HCT116 (cell line): ENCODE results near the gene LMBRD1.

Source experiments
- ATF3 ChIP-seq: IDR thresholded peaks from 2 replicates; pipeline ENCODE4 v1.6.1; 2012
- CTCF ChIP-seq, 3 experiments: fragments of 200-600 bp in 1 of 3; sonication (generic) in 1 of 3; IDR thresholded peaks in 2 of 3; conservative IDR thresholded peaks in 1 of 3; 2 replicates each; pipeline ENCODE4 v1.5.1; 2012 to 2017; ENCODE audit warnings: low read depth in 2 of 3, low read length in 2 of 3, antibody characterized with exemption in 1 of 3, borderline replicate concordance in 1 of 3, control low read depth in 1 of 3, mild to moderate bottlenecking in 1 of 3, mixed read lengths in 1 of 3, mixed run types in 1 of 3, moderate library complexity in 1 of 3; ENCODE audit not compliant: insufficient read depth in 1 of 3
- ELF1 ChIP-seq: IDR thresholded peaks from 2 replicates; pipeline ENCODE4 v1.6.1; 2012; ENCODE audit warnings: low read depth, borderline replicate concordance
- EZH2 ChIP-seq: fragments of 200-600 bp; sonication (generic); IDR thresholded peaks from 2 replicates; pipeline ENCODE4 v1.6.1; 2017; ENCODE audit warnings: antibody characterized with exemption, mixed run types
- EZH2phosphoT487 ChIP-seq: fragments of 200-600 bp; IDR thresholded peaks from 2 replicates; pipeline ENCODE4 v1.6.1; 2018; ENCODE audit warnings: antibody characterized with exemption, borderline replicate concordance
- FOSL1 ChIP-seq: IDR thresholded peaks from 2 replicates; pipeline ENCODE4 v1.6.1; 2012; ENCODE audit warnings: low read depth
- POLR2A ChIP-seq: IDR thresholded peaks from 2 replicates; pipeline ENCODE4 v1.7.0; 2011; ENCODE audit warnings: borderline replicate concordance; ENCODE audit not compliant: insufficient read depth, insufficient read length; ENCODE audit errors: extremely low read depth
- POLR2AphosphoS5 ChIP-seq: IDR thresholded peaks from 2 replicates; pipeline ENCODE4 v1.6.1; 2011; ENCODE audit warnings: mild to moderate bottlenecking, low read depth, low read length, moderate library complexity
- YY1 ChIP-seq: IDR thresholded peaks from 2 replicates; pipeline ENCODE4 v1.6.1; 2011; ENCODE audit warnings: low read length, low read depth, moderate library complexity, mild to moderate bottlenecking; ENCODE audit not compliant: insufficient replicate concordance; ENCODE audit errors: extremely low read depth
- ZBTB33 ChIP-seq: IDR thresholded peaks from 2 replicates; pipeline ENCODE4 v1.6.1; 2011; ENCODE audit warnings: mild to moderate bottlenecking, low read length, moderate library complexity; ENCODE audit not compliant: insufficient replicate concordance; ENCODE audit errors: extremely low read depth

GRCh38 chr6:69680302-69680701 is 116.5 kb downstream of the LMBRD1 start:
- TF ChIP-seq CTCF (IDR thresholded peaks at IDR 0.05 in 2 of 3, conservative IDR thresholded peaks at IDR 0.05 in 1 of 3; ENCODE audit: borderline replicate concordance in 1 of 3, insufficient read depth in 1 of 3, low read depth in 2 of 3, low read length in 2 of 3) (no peak), ZBTB33 (no peak), EZH2phosphoT487 (no peak), ELF1 (no peak), FOSL1 (no peak), POLR2A (no peak), ATF3 (no peak), EZH2 (no peak), YY1 (no peak), POLR2AphosphoS5 (no peak)
